CD14-positive monocyte (primary cell): ENCODE results near the gene TDRKH. TPM values are rescaled to one million over a fixed set of nuclear protein-coding genes. Genes with fewer than 3 reads are reported as not detected.

ENCODE experiments used
- DNase-seq, 3 donors: peaks; one replicate each; pipeline ENCODE4 v3.0.0-alpha.2; 2011 to 2022
- H2AFZ ChIP-seq: 2 replicates; pipeline ENCODE4 v1.6.0; 2012; ENCODE audit warnings: mild to moderate bottlenecking, low read depth, low read length, inconsistent platforms; ENCODE audit not compliant: insufficient read depth, poor library complexity, severe bottlenecking
- H3K27ac ChIP-seq, 2 donors: 1 replicate in 1 of 2; 2 replicates in 1 of 2; pipeline ENCODE4 v1.5.1; 2012 to 2013; ENCODE audit warnings: low read length in 2 of 2, control low read depth in 1 of 2, inconsistent platforms in 1 of 2, low read depth in 1 of 2, mild to moderate bottlenecking in 1 of 2
- H3K27me3 ChIP-seq, 2 donors: one replicate each; pipeline versions ENCODE4 v1.6.0 to v1.6.1; 2011 to 2013; ENCODE audit warnings: low read length in 2 of 2; ENCODE audit not compliant: control insufficient read depth in 2 of 2, insufficient read depth in 2 of 2
- H3K36me3 ChIP-seq, 2 donors: replicated peaks in 1 of 2; 1 replicate in 1 of 2; 2 replicates in 1 of 2; pipeline versions ENCODE4 v1.5.1 to v1.6.1; 2012 to 2013; ENCODE audit warnings: low read length in 2 of 2, control low read depth in 1 of 2, inconsistent platforms in 1 of 2, mild to moderate bottlenecking in 1 of 2; ENCODE audit not compliant: insufficient read depth in 2 of 2, control insufficient read depth in 1 of 2
- H3K4me1 ChIP-seq, 2 donors: 1 replicate in 1 of 2; 2 replicates in 1 of 2; pipeline versions ENCODE4 v1.5.1 to v1.6.1; 2012 to 2013; ENCODE audit warnings: low read length in 2 of 2, control low read depth in 1 of 2, inconsistent platforms in 1 of 2, mild to moderate bottlenecking in 1 of 2, moderate library complexity in 1 of 2; ENCODE audit not compliant: insufficient read depth in 2 of 2, control insufficient read depth in 1 of 2
- H3K4me2 ChIP-seq: replicated peaks from 2 replicates; pipeline ENCODE3; 2012; ENCODE audit warnings: low read length, moderate library complexity, mild to moderate bottlenecking; ENCODE audit not compliant: poor library complexity, severe bottlenecking; ENCODE audit errors: extremely low read depth
- H3K4me3 ChIP-seq, 3 experiments: fragments of 200-600 bp in 1 of 3; sonication (generic) in 1 of 3; replicated peaks in 1 of 3; 1 replicate in 2 of 3; 2 replicates in 1 of 3; pipeline ENCODE4 v1.5.1; 2011 to 2013; ENCODE audit warnings: low read length in 3 of 3, mild to moderate bottlenecking in 3 of 3, control low read depth in 2 of 3, low read depth in 2 of 3, inconsistent platforms in 1 of 3, moderate library complexity in 1 of 3
- H3K79me2 ChIP-seq: 2 replicates; pipeline ENCODE4 v1.6.0; 2012; ENCODE audit warnings: mild to moderate bottlenecking, control low read depth, inconsistent platforms, low read length, moderate library complexity; ENCODE audit not compliant: insufficient read depth
- H3K9ac ChIP-seq: 2 replicates; pipeline ENCODE4 v1.6.0; 2017; ENCODE audit warnings: low read length, mild to moderate bottlenecking; ENCODE audit not compliant: insufficient read depth, poor library complexity, severe bottlenecking
- H3K9me3 ChIP-seq, 2 donors: replicated peaks in 1 of 2; 1 replicate in 1 of 2; 2 replicates in 1 of 2; pipeline versions ENCODE4 v1.5.1 to v1.6.1; 2012 to 2013; ENCODE audit warnings: low read length in 2 of 2, control low read depth in 1 of 2; ENCODE audit not compliant: control insufficient read depth in 1 of 2, insufficient read depth in 1 of 2
- H4K20me1 ChIP-seq: 2 replicates; pipeline ENCODE4 v1.6.0; 2012; ENCODE audit warnings: mild to moderate bottlenecking, low read length, control low read depth, moderate library complexity; ENCODE audit not compliant: insufficient read depth
- H3K27ac Mint-ChIP-seq, 7 donors: one replicate each; pipeline ENCODE4 v1.8.0; 2020; ENCODE audit warnings: mild to moderate bottlenecking in 7 of 7, mixed read lengths in 7 of 7, moderate library complexity in 6 of 7, inconsistent platforms in 2 of 7
- H3K27me3 Mint-ChIP-seq, 3 donors: one replicate each; pipeline ENCODE4 v1.8.0; 2021 to 2022; ENCODE audit warnings: low read depth in 3 of 3, mild to moderate bottlenecking in 3 of 3, mixed read lengths in 3 of 3, moderate library complexity in 3 of 3, inconsistent platforms in 1 of 3
- H3K36me3 Mint-ChIP-seq, 2 donors: one replicate each; pipeline ENCODE4 v1.8.0; 2020; ENCODE audit warnings: mixed read lengths in 2 of 2, inconsistent platforms in 1 of 2, mild to moderate bottlenecking in 1 of 2
- H3K4me1 Mint-ChIP-seq: one replicate; pipeline ENCODE4 v1.8.0; 2020; ENCODE audit warnings: mild to moderate bottlenecking, mixed read lengths
- H3K4me3 Mint-ChIP-seq, 2 donors: one replicate each; pipeline ENCODE4 v1.8.0; 2020; ENCODE audit warnings: mild to moderate bottlenecking in 2 of 2, mixed read lengths in 2 of 2, moderate library complexity in 1 of 2
- H3K9me3 Mint-ChIP-seq, 7 donors: one replicate each; pipeline ENCODE4 v1.8.0; 2020 to 2022; ENCODE audit warnings: mixed read lengths in 7 of 7, mild to moderate bottlenecking in 6 of 7, moderate library complexity in 6 of 7, inconsistent platforms in 2 of 7
- WGBS: methylation state at CpG from one replicate; pipeline ENCODE4 v1.1.5; 2013; ENCODE audit warnings: missing lambda C conversion rate; ENCODE audit not compliant: insufficient coverage; 5-methylcytosine and 5-hydroxymethylcytosine counted together
- intact Hi-C, 2 donors: fragments of 100-400 bp; cut with micrococcal nuclease; formaldehyde crosslinking; loops; one replicate each; pipeline versions ENCODE4 v1.15.0 to v1.15.1; 2023
- polyA plus RNA-seq, 3 donors: library from polyadenylated mRNA; depleted of rRNA in 1 of 3; unstranded in 2 of 3; stranded (reverse) in 1 of 3; fragments of 300-500 nt in 2 of 3; fragments of >200 nt in 1 of 3; fragmentation: Illumina TruSeq in 2 of 3; gene quantifications; 1 replicate in 2 of 3; 2 replicates in 1 of 3; pipeline ENCODE4 v1.2.3, GENCODE V29; 2012 to 2021
- small RNA-seq: library from RNA; depleted of rRNA; stranded (forward); fragments of <200 nt; gene quantifications from one replicate; pipeline ENCODE3, GENCODE V24; 2012; ENCODE audit warnings: low read depth; ENCODE audit not compliant: insufficient read length
- TF ChIP-seq, protein P1 (sequence below): fragments of 200-600 bp; IDR thresholded peaks from one replicate; pipeline ENCODE4 v1.8.0; 2022; ENCODE audit warnings: antibody characterized with exemption, mild to moderate bottlenecking

TDRKH gene
- polyA plus RNA-seq, 3 donors = 0.72 to 1.6 (median 1.1) TPM

- no peak overlapping the region for H2AFZ ChIP-seq
- H3K9me3 ChIP-seq = no peaks in the 10 kb centered on the region
- no peak overlapping the region for H3K4me3 ChIP-seq
- intact Hi-C loops = no loop called here
- H3K27ac ChIP-seq = no peak overlapping the region
- no peaks in the 10 kb centered on the region for H3K79me2 ChIP-seq
- Mint-ChIP-seq H3K27me3 (peaks cover 55 to 67% (median 62%) of the 10 kb centered on the region in 3 donors), H3K4me1 (peaks cover 23% of the 10 kb centered on the region), H3K36me3 (no peaks in the 10 kb centered on the region), H3K27ac (no peak overlapping the region), H3K4me3 (peak overlapping the region in 1 of 2 donors; percentile 87), H3K9me3 (peaks cover 0 to 4% (median 0%) of the 10 kb centered on the region in 7 donors)
- whole genome bisulfite sequencing = 71% methylated on average over 1 of the region's 3 CpGs
- no peaks in the 10 kb centered on the region for H3K36me3 ChIP-seq
- H4K20me1 ChIP-seq = no peaks in the 10 kb centered on the region
- TF ChIP-seq, protein P1, sequence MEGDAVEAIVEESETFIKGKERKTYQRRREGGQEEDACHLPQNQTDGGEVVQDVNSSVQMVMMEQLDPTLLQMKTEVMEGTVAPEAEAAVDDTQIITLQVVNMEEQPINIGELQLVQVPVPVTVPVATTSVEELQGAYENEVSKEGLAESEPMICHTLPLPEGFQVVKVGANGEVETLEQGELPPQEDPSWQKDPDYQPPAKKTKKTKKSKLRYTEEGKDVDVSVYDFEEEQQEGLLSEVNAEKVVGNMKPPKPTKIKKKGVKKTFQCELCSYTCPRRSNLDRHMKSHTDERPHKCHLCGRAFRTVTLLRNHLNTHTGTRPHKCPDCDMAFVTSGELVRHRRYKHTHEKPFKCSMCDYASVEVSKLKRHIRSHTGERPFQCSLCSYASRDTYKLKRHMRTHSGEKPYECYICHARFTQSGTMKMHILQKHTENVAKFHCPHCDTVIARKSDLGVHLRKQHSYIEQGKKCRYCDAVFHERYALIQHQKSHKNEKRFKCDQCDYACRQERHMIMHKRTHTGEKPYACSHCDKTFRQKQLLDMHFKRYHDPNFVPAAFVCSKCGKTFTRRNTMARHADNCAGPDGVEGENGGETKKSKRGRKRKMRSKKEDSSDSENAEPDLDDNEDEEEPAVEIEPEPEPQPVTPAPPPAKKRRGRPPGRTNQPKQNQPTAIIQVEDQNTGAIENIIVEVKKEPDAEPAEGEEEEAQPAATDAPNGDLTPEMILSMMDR = no peak
- peaks cover 18 to 22% of the 10 kb centered on the region in 2 donors for H3K4me1 ChIP-seq
- H3K9ac ChIP-seq = no peak overlapping the region
- DNase-seq = no peak
- H3K4me2 ChIP-seq = no peak overlapping the region
- peaks cover 28 to 46% of the 10 kb centered on the region in 2 donors for H3K27me3 ChIP-seq
Observed at GRCh38 chr1:151723726-151724370, 66.5 kb downstream of the TDRKH start.

Small RNA genes lying within 50 kb of the gene (small RNA-seq; reads per million reads assigned to genes)
- gene RNU6-662P = not detected

Other genes with a start within 250 kb of the TDRKH start
- gene SNX27, start 178.4 kb downstream of the TDRKH start, polyA plus RNA-seq = 10 to 100 TPM; 40.1 to 57.1 (median 47.6) TPM
- not detected for gene CELF3, start 73.7 kb downstream of the TDRKH start, polyA plus RNA-seq
- gene RIIAD1, start 69.0 kb downstream of the TDRKH start, polyA plus RNA-seq = not detected
- 10 to 100 TPM; 25.6 to 56.6 (median 56.4) TPM for gene MRPL9, start 27.0 kb downstream of the TDRKH start, polyA plus RNA-seq
- not detected for gene LINGO4, start 14.9 kb upstream of the TDRKH start, polyA plus RNA-seq
- gene RORC, start 41.3 kb upstream of the TDRKH start, polyA plus RNA-seq = under 1 TPM in 1 of 3 donors, not detected in 2; 0.03 TPM
- not detected for gene C2CD4D, start 49.3 kb upstream of the TDRKH start, polyA plus RNA-seq
- gene THEM5, start 63.2 kb upstream of the TDRKH start, polyA plus RNA-seq = not detected
- gene THEM4, start 119.0 kb upstream of the TDRKH start, polyA plus RNA-seq = 1 to 10 TPM; 3.7 to 6.0 (median 4.6) TPM
- 1,000 to 10,000 TPM in 2 of 3 donors, 100 to 1,000 TPM in 1; 422 to 2,138 (median 2,129) TPM for gene S100A10, start 203.4 kb upstream of the TDRKH start, polyA plus RNA-seq
- 1,000 to 10,000 TPM; 1,184 to 3,364 (median 2,621) TPM for gene S100A11, start 246.5 kb upstream of the TDRKH start, polyA plus RNA-seq